LHCN-M2 (cell line): ENCODE results near the gene RPAP2. TPM values are rescaled to one million over a fixed set of nuclear protein-coding genes. Genes with fewer than 3 reads are reported as not detected.

Experiments used
- DNase-seq: peaks from one replicate; pipeline ENCODE4 v3.0.0-alpha.2; 2012; ENCODE audit warnings: low read depth
- total RNA-seq: library from RNA; depleted of rRNA; stranded (reverse); fragments of >200 nt; gene quantifications from 2 replicates; pipeline ENCODE4 v1.2.3, GENCODE V29; 2014

Gene RPAP2
- total RNA-seq, 1 experiment from 2014 or later, result 18.7 TPM

DNA sequence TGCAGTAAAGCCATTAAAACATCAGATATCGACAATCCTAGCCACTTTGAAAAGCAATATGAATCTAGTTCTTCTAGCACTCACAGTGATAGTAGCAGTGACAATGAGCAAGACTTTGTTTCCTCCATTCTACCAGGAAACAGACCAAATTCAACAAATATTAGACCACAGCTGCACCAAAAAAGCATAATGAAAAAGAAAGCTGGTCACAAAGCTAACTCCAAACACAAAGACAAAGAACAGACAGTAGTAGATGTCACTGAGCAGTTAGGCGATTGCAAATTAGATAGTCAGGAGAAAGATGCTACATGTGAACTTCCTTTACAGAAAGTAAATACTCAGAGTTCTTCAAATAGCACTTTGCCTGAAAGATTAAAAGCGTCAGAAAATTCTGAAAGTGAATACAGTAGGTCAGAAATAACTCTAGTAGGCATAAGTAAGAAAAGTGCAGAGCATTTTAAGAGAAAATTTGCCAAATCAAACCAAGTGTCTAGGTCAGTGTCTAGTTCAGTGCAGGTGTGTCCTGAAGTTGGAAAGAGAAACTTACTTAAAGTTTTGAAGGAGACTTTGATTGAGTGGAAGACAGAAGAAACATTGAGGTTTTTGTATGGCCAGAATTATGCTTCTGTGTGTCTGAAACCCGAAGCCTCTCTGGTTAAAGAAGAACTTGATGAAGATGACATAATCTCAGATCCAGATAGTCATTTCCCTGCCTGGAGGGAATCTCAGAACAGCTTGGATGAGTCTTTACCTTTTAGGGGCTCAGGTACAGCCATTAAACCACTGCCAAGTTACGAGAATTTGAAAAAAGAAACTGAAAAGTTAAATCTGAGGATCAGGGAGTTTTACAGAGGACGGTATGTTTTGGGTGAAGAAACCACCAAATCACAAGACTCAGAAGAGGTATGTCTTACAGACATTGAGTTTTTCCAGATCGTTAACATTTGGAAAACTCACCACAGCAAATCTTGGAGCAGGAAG lies 24.9 kb downstream of the RPAP2 start:
- no peak for DNase-seq

DNA sequence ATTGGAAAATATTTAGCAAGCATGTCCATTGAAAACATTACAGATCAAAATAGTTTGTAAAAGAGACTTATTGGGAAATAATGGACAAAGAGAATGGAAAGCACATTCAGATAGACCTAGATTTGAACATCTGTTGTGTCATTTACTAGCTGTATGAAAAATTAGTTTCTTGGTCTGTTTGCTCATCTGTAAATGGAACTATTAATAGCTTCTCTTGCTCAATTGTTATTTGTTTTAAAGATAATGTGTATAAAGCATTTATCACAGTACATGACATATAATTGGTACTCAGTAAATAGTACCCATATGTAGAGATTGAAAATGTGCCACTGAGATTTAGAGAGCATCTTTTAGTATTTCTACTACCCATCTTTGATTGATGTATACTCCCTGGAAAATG lies 25.9 kb downstream of the RPAP2 start:
- DNase-seq, result peak; percentile 12

DNA sequence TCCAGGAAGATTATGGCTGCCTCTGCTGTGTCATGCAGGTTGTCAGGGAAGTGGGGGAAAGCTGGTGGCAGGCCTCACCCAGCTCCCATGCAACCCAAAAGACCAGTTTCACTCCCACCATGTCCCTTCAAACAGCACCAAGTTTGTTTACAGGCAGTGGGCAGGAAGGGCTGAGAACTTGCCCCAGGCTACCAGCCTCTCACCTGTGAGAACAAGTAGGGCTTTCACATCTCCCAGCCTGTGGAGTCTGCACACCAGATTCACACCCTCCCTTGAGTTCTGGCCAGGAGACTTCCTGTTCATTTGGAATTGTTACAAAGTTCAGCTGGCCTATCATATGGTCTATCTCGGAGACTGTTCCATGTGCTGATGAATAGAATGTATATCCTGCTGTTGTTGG lies 27.8 kb downstream of the RPAP2 start:
- no peak for DNase-seq

DNA sequence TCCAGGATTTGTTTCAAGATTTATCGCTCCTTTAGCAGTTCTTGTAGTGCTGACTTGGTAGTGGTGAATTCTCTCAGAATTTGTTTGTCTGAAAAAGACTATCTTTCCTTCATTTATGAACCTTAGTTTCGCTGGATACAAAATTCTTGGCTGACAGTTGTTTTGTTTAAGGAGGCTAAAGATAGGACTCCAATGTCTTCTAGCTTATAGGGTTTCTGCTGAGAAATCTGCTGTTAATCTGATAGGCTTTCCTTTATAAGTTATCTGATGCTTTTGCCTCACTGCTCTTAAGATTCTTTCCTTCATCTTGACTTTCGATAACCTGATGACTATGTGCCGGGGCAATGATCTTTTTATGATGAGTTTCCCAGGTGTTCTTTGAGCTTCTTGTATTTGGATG lies 28.9 kb downstream of the RPAP2 start:
- no peak for DNase-seq

DNA sequence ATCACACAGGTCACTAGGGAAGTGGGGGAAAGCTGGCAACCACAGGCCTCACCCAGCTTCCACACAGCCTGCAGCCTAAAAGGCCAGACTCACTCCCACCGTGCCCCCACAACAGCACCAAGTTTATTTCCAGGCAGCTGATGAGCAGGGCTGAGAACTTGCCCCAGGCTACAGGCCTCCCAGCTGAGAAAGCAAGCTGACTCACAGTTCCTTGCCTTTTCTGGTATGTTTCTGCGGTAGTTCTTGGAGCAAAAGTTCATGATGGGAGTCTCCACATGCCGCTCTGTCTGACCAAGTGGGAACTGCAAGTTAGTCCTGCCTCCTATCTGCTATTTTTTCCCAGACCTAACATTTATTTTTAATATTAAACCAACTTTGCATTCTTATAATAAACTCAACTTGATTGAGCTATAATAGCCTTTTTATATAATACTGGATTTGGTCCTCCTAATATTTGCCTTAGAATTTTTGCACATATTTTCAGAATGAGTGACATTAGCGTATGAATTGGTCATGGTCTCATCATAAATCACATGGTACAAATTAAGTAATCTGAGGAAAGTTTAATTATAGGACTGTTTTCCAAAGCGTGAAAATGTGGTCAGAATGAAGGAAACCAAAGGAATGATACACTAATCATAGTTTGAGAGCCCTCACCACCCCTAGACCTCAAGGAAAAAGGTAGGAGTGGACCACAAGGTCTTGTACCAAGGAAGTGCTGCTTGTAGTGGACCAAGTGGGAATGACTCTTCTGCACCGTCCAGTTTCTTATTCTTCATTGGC lies 30.7 kb downstream of the RPAP2 start:
- no peak for DNase-seq

DNA sequence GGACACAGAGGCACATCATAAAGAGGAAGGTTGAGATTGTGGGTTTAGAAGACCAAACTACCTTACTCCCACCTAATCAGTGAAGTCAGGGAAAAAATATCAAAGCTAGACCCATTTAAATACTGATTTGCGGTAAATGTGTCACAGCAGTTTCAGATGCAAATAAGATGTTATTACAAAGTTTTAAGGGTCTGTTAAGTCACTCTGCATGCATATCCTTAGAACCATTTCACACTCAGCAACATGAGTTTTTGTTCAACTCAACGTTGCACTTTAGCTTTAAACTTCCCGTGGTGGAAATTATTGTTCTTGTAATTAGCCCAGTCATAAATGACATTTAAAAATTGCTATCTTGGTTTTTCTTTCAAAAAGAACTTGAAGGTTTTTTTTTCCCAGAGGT lies 34.8 kb downstream of the RPAP2 start:
- no peak for DNase-seq

DNA sequence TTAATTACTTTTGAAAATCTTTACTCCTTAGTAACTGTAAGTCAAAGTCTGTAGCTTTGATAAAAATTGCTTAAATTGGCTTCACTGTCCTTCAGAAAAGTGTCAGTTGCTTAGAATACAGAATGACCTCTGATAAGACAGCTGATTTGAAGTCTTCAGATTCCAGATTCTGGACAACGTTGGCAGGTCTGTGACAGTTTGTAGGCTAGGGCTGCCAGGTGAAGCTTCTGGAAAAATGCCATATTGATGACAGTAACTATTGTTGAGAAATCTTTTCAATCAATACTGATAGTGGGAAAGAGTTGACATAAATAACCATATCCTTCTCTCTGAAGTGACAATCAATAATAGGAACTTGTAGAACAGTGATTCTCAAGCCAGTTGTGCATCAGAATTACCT lies 41.3 kb downstream of the RPAP2 start:
- no peak for DNase-seq

DNA sequence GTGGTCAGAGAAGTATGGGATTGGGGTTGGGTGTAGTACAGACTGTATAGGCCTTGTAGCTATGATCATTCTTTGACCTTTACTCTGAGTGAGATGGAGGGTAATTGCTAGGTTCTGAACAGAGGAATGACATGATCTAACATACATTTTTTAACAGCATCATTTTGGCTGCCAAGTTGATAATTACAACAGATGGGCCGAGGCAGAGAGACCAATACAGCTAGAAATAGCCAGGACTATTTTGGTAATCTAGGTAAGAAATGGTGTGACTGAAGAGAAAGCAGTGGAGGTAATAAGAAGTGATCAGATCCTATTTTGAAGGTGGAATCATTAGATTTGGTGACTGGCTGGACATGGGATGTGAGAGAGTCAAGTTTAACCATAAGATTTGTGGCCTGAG lies 43.5 kb downstream of the RPAP2 start:
- no peak for DNase-seq

DNA sequence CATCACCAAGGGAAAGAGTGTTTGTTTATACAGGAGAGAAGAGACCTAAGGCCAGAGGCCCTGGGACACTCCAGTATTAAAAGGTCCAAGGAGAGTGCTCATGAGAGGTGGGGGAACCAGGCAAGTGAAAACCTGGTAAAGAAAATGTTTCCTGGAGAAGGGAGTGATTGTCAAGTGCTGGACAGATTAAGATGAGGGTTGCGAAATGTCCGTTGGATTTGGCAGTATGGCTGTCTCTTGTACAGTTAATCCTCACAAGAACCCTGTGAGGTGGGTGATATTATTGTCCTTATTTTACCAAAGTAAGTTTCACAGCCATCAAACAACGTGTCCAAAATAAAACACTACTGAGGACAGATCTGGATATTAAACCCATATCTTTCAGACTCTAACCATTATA lies 44.2 kb downstream of the RPAP2 start:
- DNase-seq, result no peak

DNA sequence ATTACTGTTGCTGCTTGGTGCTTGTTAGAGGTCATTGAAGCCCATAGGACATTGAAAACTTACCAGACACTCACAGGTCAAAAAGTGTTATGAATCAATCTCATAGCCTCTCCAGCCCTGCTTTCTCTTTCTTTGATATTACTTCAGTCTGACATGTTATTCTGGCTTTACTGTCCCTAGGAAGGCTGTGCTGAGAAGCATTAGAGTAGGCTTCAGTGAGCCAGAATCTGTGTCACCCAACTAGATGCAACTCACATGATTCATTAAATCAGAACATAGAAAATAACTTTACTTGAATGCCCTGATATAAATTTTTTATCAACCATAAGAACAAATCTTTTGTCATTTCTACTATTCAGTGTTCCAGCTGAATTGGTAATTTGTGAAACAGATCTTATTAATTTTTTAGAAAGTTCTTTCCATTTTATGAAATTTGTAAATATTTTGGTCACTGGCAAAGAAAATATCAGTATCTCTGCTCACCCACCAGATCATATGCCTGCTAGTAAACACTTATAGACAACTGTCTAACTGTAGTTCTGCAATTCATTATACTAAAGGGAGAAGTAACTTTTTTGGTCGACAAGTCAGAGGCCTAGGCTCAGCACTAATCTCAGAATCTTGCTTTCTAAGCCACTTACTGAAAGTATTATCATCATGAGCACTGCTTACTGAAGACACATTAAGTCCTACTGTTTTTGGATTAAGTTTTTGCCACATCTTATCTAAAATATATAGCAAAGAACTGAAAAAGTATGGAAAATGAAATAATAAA lies 48.2 kb downstream of the RPAP2 start:
- no peak for DNase-seq

DNA sequence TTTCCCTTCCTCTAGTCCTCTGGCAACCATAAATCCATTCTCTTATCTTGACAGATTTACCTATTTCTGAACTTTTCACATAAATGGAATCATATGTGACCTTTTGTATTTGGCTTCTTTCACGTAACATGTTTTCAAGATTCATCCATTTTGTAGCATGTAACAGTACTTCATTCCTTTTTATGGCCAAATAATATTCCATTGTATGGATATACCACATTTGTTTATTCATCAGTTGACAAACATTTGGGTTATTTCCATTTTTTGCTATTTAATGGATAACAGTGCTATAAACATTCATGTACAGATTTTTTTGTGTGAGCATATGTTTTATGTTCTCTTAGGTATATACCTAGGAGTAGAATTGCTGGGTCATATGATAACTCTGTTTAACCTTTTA lies 54.0 kb downstream of the RPAP2 start:
- DNase-seq, result no peak

DNA sequence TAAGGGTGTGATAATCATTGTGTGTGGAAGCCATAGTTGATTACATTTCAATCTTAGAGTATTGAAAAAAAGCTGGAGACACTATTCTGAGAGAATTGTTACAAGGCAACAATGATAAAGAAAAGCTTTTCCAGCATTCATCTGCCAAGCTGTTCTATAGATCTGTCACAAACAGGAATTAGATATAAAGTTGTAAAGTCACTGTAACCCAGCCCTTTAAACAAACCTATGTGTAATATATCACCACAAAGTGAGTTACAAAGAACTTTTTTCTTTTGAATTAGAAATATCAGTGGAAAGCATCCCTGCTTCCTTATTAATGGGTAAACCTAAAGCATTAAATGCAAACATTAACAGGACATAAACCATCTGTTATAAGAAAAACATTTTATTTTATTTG lies 55.4 kb downstream of the RPAP2 start:
- no peak for DNase-seq

DNA sequence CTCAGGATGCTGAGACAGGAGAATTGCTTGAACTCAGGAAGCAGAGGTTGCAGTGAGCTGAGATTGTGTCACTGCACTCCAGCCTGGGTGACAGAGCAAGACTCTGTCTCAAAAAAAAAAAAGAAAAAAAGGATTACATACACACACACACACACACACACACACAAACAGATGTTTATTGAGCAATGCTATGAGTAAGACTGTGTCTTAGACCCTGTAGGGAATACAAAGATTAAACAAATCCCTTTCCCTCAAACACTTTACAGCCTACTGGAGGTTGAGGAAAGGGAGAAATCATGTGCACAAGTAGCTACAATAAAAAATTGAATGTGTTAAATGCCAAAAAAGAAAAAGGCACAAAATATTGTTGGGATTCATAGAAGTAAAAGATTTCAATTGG lies 58.1 kb downstream of the RPAP2 start:
- peak; percentile 86 for DNase-seq

DNA sequence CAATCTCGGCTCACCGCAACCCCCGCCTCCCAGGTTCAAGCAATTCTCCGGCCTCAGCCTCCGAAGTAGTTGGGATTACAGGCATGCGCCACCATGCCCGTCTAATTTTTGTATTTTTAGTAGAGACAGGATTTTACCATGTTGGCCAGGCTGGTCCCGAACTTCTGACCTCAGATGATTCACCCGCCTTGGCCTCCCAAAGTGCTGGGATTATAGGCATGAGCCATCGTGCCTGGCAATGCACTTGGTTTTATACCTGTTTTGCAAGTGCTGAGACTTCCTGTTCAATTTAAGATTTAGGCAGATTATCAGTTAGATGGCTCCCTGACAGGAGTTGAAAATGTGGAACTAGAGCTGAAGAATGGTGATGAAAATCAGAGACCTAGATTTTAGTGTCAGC lies 60.5 kb downstream of the RPAP2 start:
- DNase-seq, result peak; percentile 13

DNA sequence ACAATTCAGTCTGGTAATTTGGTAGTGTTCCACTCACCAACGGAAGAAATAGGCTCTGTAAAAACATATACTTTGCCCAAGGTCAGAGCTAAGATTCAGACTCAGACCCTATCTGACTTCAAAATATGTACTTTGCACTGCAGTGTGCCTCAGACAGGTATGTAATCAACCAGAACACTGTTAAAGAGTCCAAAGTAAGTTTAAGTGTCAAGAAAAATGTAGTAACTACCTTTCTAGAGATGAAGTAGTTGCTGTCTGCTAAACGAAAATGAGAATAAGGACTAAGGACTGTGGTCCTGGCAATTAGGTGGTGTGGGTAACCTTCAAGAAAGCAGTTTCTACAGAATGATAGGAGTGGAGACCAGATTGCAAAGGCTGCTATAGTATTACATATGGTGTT lies 61.1 kb downstream of the RPAP2 start:
- DNase-seq, result no peak

DNA sequence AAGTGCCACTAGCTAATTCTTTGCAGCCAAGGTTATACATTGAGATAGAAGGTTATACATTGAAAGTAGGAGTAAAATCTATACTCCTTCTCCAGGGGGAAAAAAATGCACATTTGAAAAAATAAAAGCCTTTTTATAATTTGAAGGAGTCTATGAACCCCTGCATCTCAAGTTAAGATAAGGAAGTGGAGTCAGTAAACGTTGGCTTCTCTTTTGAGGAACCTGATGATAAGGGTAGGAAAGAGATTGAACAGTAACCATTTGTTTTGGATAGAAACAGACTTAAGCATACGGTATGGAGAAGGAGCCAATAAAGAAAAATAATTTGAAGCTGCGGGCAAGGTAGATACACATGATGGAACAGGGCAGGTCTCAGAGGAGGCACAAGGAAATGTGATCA lies 64.1 kb downstream of the RPAP2 start:
- no peak for DNase-seq

DNA sequence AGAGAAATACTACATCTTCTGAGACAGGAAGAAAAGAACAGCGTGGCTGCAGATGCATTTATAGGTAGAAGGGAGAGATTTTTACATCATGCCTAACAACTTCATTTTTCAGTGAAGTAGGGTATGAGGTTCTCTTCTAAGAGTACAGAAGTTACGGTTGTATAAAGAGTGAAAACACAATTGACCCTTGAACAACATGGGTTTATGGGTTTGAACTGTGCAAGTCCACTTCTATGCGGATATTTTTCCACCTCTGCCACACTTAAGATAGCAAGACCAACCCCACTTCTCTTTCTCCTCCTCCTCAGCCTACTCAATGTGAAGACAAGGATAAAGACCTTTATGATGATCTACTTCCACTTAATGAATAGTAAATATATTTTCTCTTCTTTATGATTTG lies 64.5 kb downstream of the RPAP2 start:
- no peak for DNase-seq

DNA sequence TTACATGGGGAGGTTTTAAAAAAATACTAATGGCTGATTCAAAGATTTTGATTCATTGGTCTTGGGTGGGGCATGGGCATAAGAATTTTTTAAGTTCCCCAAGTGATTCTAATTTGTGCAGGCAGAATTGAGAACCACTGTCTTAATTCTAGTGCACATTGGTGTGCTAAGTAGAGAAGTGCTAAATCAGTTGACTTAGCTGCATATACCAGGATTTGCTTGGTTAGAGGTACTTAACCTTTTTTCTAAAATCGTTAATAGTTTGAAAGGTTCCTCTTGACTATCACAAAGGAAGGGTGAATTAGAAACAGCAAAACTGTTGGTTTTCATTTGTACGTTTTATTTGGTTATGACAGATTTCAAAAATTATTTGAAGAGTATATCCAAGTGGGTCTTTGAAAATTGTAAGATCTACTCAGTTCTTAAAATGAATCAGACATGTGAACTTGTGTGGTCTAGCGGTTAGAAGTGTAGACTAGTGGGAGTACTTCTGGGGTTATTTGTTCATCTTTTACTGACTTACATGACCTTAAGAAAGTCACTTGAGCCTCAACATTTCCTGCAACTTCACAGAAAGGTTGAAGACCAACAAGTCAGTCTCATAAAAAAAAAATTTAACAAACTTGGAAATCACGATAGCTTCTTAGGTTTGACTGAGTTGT lies 66.7 kb downstream of the RPAP2 start:
- DNase-seq, result no peak

DNA sequence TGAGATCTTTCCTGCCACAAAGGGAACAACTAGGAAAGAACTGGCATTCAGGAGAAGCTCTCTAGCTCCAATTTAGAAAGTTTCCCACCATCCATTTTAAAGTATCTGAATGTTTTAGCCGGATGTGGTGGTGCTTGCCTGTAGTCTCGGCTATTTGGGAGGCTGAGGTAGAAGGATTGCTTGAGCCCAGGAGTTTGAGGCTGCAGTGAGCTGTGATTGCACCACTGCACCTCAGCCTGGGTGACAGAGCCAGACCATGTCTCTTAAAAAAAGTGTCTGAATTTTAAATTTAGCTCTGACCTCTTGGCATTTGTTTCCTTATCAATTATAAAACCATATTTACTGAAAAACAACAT lies 67.2 kb downstream of the RPAP2 start:
- no peak for DNase-seq

DNA sequence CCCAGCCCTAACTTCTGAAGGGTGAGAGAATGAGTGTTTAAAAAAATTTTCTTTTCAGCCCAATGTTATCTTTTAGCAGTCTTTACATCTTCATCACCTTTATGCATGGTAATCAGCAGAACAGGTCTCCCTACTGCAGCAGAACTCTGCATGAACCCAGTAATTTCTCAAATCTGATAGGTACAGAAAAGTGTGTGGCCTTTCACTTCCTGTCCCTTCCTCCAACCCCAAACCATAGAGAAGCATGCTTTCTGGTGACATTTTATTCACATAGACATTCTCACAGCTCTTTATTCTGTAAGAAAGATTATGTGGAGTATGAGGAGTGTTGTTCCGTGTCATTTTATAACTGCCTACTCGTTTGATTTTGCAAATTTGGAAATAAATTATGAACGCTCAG lies 68.6 kb downstream of the RPAP2 start:
- no peak for DNase-seq

DNA sequence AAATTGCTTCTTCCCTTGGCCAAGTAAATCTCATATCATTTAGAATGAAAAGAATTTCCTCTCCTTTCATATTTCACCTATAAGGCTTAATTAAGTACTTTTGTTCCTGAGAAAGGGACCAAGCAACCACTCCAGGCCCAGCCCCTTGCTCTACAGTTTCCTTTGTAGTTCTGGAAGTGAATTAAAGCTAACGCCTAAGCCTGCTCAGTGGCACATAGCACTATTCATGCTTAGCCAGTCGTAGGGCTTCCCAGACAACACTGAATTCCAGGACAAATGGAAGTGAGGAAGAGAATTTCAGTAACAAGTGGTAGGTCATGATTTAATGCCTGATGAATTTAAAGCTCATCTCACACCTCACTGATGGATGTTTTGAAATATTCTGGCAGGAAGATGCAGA lies 73.3 kb downstream of the RPAP2 start:
- no peak for DNase-seq

DNA sequence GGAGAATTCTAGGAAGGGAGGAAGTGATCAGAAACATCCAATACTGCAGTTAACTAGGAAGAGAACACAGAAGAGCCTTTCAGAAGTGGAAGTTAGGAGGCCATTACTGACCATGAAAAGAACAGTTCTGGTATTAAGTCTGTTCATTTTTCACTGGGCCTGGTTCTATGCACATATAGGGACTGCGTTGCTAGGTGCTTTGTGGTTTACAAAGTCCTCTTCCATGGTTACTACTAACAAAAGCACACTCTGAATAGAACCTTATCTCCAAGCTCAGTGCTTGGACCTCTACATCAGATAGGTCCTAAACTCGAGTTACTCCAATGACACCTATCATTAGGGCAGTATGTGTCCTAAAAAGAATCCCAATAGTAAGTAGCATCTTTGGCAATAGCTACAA lies 75.4 kb downstream of the RPAP2 start:
- no peak for DNase-seq
